PC-9 (cell line): Measurements from ENCODE around the gene LENG9. TPM values are rescaled to one million over a fixed set of nuclear protein-coding genes. Genes with fewer than 3 reads are reported as not detected.

ENCODE experiments used
- BruUV-seq: library from RNA; stranded (reverse); fragments of 400-500 nt; replicated peaks from 2 replicates; lab custom pipeline; 2021; lab: Mats Ljungman, UMichigan
- CTCF ChIA-PET: fragments of 300-600 bp; sonication (Branson Sonifier 250); formaldehyde crosslinking; loops from one replicate; lab custom pipeline; 2022; ENCODE audit warnings: antibody characterized with exemption; lab: Charles Lee
- POLR2A ChIA-PET: fragments of 300-600 bp; sonication (Branson Sonifier 250); formaldehyde crosslinking; loops from one replicate; lab custom pipeline; 2022; ENCODE audit warnings: antibody characterized with exemption; ENCODE audit not compliant: unreplicated experiment; lab: Charles Lee
- DNase-seq, 2 experiments: peaks; one replicate each; pipeline versions ENCODE4 v3.0.0 to v3.0.0-alpha.2; 2015 to 2022; ENCODE audit warnings: mixed read lengths in 1 of 2
- H2AFZ ChIP-seq: fragments of 200-600 bp; sonication (generic); 2 replicates; pipeline ENCODE4 v1.8.1; 2017; ENCODE audit warnings: antibody characterized with exemption
- H3F3A ChIP-seq: fragments of 200-600 bp; sonication (generic); 2 replicates; pipeline ENCODE4 v1.8.1; 2017; ENCODE audit warnings: antibody characterized with exemption, mild to moderate bottlenecking, low read depth; ENCODE audit not compliant: insufficient read depth
- H3K27ac ChIP-seq: fragments of 200-600 bp; sonication (generic); 2 replicates; pipeline ENCODE4 v1.6.1; 2016; ENCODE audit warnings: mixed run types
- H3K27me3 ChIP-seq: fragments of 200-600 bp; sonication (generic); 2 replicates; pipeline ENCODE4 v1.6.1; 2016; ENCODE audit warnings: low read depth, mixed run types; ENCODE audit not compliant: insufficient read depth
- H3K36me3 ChIP-seq: fragments of 200-600 bp; sonication (generic); 2 replicates; pipeline ENCODE4 v1.6.1; 2016; ENCODE audit warnings: low read depth, mixed run types
- H3K4me1 ChIP-seq: fragments of 200-600 bp; sonication (generic); replicated peaks from 2 replicates; pipeline ENCODE4 v1.6.1; 2016; ENCODE audit warnings: mixed run types; ENCODE audit not compliant: insufficient read depth
- H3K4me2 ChIP-seq: fragments of 200-600 bp; sonication (generic); 2 replicates; pipeline ENCODE4 v1.6.1; 2017; ENCODE audit warnings: mixed run types
- H3K4me3 ChIP-seq: fragments of 200-600 bp; sonication (generic); 2 replicates; pipeline ENCODE4 v1.6.1; 2016; ENCODE audit warnings: mixed run types
- H3K79me2 ChIP-seq: fragments of 200-600 bp; sonication (generic); 2 replicates; pipeline ENCODE4 v1.6.1; 2017; ENCODE audit warnings: low read depth, mixed run types
- H3K9me2 ChIP-seq: fragments of 200-600 bp; sonication (generic); 2 replicates; pipeline ENCODE4 v1.8.1; 2017; ENCODE audit warnings: mild to moderate bottlenecking; ENCODE audit not compliant: insufficient read depth
- H3K9me3 ChIP-seq: fragments of 200-600 bp; sonication (generic); 2 replicates; pipeline ENCODE4 v1.8.1; 2016; ENCODE audit warnings: low read depth; ENCODE audit not compliant: insufficient read depth
- H4K20me1 ChIP-seq: fragments of 200-600 bp; sonication (generic); 2 replicates; pipeline ENCODE4 v1.8.1; 2017; ENCODE audit not compliant: insufficient read depth
- CTCF ChIP-seq: fragments of 200-600 bp; sonication (generic); conservative IDR thresholded peaks from 2 replicates; pipeline ENCODE4 v1.6.1; 2017; ENCODE audit warnings: mixed run types, antibody characterized with exemption, mild to moderate bottlenecking, moderate library complexity
- EZH2 ChIP-seq: fragments of 200-600 bp; sonication (generic); IDR thresholded peaks from 2 replicates; pipeline ENCODE4 v1.8.0; 2017; ENCODE audit warnings: antibody characterized with exemption, low read depth
- intact Hi-C: fragments of 100-400 bp; cut with micrococcal nuclease; formaldehyde crosslinking; loops from one replicate; pipeline ENCODE4 v1.10.0; 2022; ENCODE audit not compliant: unreplicated experiment
- total RNA-seq: library from RNA; stranded (reverse); gene quantifications from 2 replicates; pipeline ENCODE4 v1.2.3, GENCODE V29; 2021

LENG9 gene
- total RNA-seq, 1 experiment from 2014 or later, result 7.0 TPM

DNA sequence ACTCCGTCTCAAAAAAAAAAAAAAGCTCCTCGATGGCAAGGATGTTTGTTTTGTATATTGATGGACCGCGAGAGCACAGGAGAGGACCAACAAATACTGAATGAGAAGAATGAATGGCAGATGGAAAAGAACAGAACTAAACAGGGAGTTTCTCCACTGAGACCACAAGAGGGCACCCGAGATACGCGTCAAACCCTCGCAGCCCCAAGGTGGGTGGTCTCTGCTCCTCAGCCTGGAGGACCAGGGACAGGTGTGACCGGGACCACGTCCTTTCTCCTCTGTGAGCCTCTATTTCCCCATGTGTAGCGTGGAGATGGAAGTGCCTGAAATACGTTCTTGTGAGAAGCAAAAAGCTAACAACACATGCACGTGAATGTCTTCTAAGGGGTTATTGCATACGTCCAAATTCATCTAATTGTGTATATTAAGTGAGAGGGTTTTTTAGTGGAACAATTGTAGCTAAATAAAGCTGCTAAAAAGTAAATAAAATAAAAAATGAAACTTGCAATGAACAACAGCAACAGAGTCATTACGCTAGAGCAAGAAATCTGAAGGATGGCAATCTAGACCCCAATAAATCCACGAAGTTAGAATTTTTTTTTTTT lies 17.9 kb upstream of the LENG9 start:
- TF ChIP-seq CTCF (peak; percentile 89), EZH2 (no peak)
- no peak overlapping the region for H3K27ac ChIP-seq
- intact Hi-C loops, result no loop called here
- H3K79me2 ChIP-seq, result no peaks in the 10 kb centered on the region
- H3K4me2 ChIP-seq, result no peak overlapping the region
- H3K9me3 ChIP-seq, result no peaks in the 10 kb centered on the region
- H3K4me1 ChIP-seq, result no peaks in the 10 kb centered on the region
- H4K20me1 ChIP-seq, result no peaks in the 10 kb centered on the region
- no peaks in the 10 kb centered on the region for H3K36me3 ChIP-seq
- ChIA-PET CTCF (interaction anchor here (0.5 to 0.7 kb wide), 7 partner anchors 11 to 688 kb away, joined by 3 to 7 read pairs (median 5); no protein-coding TSS in a partner anchor), POLR2A (no interaction called here)
- H3K9me2 ChIP-seq, result no peaks in the 10 kb centered on the region
- H3K27me3 ChIP-seq, result peaks cover 28% of the 10 kb centered on the region
- no peak overlapping the region for H2AFZ ChIP-seq
- peak; percentile 32 to 40 for DNase-seq
- no peak overlapping the region for H3K4me3 ChIP-seq
- BruUV-seq, result no TSS peak
- no peaks in the 10 kb centered on the region for H3F3A ChIP-seq

- Histone ChIP-seq H3K36me3 (no peaks in the 10 kb centered on the region), H3K9me3 (no peaks in the 10 kb centered on the region), H3F3A (no peaks in the 10 kb centered on the region), H3K9me2 (no peaks in the 10 kb centered on the region), H3K4me2 (no peak overlapping the region), H3K79me2 (no peaks in the 10 kb centered on the region), H3K4me3 (no peak overlapping the region), H3K27me3 (peaks cover 19% of the 10 kb centered on the region; the same call in 1 of the 2 replicates), H2AFZ (no peak overlapping the region), H4K20me1 (no peaks in the 10 kb centered on the region), H3K27ac (no peak overlapping the region), H3K4me1 (no peaks in the 10 kb centered on the region)
- TF ChIP-seq CTCF (no peak), EZH2 (no peak)
- no TSS peak for BruUV-seq
- ChIA-PET CTCF (interaction anchor here (0.6 to 0.8 kb wide), 3 partner anchors 487 to 1125 kb away, joined by 4 to 17 read pairs (median 7); no protein-coding TSS in a partner anchor), POLR2A (no interaction called here)
- intact Hi-C loops, result no loop called here
- DNase-seq, result peak in 1 of 2 experiments; percentile 19
Observed at GRCh38 chr19:54480051-54480450, 16.5 kb upstream of the LENG9 start.

DNA sequence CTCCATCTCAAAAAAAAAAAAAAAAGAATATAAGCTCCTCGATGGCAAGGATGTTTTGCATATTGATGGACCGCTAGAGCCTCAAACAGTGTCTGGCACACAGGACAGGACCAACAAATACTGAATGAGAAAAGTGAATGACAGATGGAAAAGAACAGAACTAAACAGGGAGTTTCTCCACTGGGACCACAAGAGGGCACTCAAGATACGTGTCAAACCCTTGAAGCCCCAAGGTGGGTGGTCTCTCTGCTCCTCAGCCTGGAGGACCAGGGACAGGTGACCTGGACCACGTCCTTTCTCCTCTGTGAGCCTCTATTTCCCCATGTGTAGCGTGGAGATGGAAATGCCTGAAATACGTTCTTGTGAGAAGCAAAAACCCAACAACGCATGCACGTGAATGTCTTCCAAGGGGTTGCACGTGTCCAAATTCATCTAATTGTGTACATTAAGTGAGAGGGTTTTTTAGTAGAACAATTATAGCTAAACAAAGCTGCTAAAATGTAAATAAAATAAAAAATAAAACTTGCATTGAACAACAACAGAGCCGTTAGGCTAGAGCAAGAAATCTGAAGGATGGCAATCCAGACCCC lies 15.2 kb upstream of the LENG9 start:
- Histone ChIP-seq H3K79me2 (no peaks in the 10 kb centered on the region), H3K4me2 (no peak overlapping the region), H3K36me3 (no peaks in the 10 kb centered on the region), H3K4me1 (no peaks in the 10 kb centered on the region), H3K4me3 (no peak overlapping the region), H3K27me3 (0 out of 2 replicates have a peak, but pooled peaks cover 7% of the 10 kb centered on the region), H2AFZ (no peak overlapping the region), H3F3A (0 out of 2 replicates have a peak, but pooled peaks cover under 1% of the 10 kb centered on the region), H3K9me3 (no peaks in the 10 kb centered on the region), H3K27ac (no peak overlapping the region), H3K9me2 (no peaks in the 10 kb centered on the region), H4K20me1 (no peaks in the 10 kb centered on the region)
- no TSS peak for BruUV-seq
- DNase-seq, result peak in 1 of 2 experiments; percentile 35
- TF ChIP-seq CTCF (peak; percentile 84), EZH2 (no peak)
- POLR2A ChIA-PET, result no interaction called here
- intact Hi-C loops, result no loop called here
- CTCF ChIA-PET, result interaction anchor here (0.6 to 0.8 kb wide), 2 partner anchors 9 to 730 kb away, joined by 3 to 4 read pairs; no protein-coding TSS in a partner anchor
